Mucosa of rectum (tissue), 2 donors: ENCODE measurements around the gene TGM5.

Experiments
- H3K27ac ChIP-seq, 2 donors: one replicate each; pipeline ENCODE4 v1.7.0; 2013; ENCODE audit warnings: inconsistent platforms in 2 of 2, low read depth in 2 of 2, low read length in 2 of 2
- H3K27me3 ChIP-seq, 2 donors: one replicate each; pipeline ENCODE4 v1.7.0; 2013; ENCODE audit warnings: low read length in 2 of 2; ENCODE audit not compliant: control insufficient read depth in 2 of 2, insufficient read depth in 2 of 2
- H3K36me3 ChIP-seq, 2 donors: one replicate each; pipeline ENCODE4 v1.7.0; 2013; ENCODE audit warnings: low read length in 2 of 2; ENCODE audit not compliant: control insufficient read depth in 2 of 2, insufficient read depth in 2 of 2
- H3K4me1 ChIP-seq, 2 donors: one replicate each; pipeline ENCODE4 v1.7.0; 2013; ENCODE audit warnings: low read length in 2 of 2, mild to moderate bottlenecking in 1 of 2; ENCODE audit not compliant: control insufficient read depth in 2 of 2, insufficient read depth in 2 of 2
- H3K4me3 ChIP-seq, 2 donors: one replicate each; pipeline ENCODE4 v1.7.0; 2013; ENCODE audit warnings: low read length in 2 of 2
- H3K9ac ChIP-seq, 2 donors: one replicate each; pipeline ENCODE4 v1.7.0; 2013; ENCODE audit warnings: low read length in 2 of 2, low read depth in 1 of 2, mild to moderate bottlenecking in 1 of 2
- H3K9me3 ChIP-seq, 2 donors: one replicate each; pipeline ENCODE4 v1.7.0; 2013; ENCODE audit warnings: low read length in 2 of 2; ENCODE audit not compliant: control insufficient read depth in 2 of 2
- donor health status: healthy.
- donor health status: Normal muscosa, but diverticular disease.

TGM5 gene, protein sequence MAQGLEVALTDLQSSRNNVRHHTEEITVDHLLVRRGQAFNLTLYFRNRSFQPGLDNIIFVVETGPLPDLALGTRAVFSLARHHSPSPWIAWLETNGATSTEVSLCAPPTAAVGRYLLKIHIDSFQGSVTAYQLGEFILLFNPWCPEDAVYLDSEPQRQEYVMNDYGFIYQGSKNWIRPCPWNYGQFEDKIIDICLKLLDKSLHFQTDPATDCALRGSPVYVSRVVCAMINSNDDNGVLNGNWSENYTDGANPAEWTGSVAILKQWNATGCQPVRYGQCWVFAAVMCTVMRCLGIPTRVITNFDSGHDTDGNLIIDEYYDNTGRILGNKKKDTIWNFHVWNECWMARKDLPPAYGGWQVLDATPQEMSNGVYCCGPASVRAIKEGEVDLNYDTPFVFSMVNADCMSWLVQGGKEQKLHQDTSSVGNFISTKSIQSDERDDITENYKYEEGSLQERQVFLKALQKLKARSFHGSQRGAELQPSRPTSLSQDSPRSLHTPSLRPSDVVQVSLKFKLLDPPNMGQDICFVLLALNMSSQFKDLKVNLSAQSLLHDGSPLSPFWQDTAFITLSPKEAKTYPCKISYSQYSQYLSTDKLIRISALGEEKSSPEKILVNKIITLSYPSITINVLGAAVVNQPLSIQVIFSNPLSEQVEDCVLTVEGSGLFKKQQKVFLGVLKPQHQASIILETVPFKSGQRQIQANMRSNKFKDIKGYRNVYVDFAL

DNA sequence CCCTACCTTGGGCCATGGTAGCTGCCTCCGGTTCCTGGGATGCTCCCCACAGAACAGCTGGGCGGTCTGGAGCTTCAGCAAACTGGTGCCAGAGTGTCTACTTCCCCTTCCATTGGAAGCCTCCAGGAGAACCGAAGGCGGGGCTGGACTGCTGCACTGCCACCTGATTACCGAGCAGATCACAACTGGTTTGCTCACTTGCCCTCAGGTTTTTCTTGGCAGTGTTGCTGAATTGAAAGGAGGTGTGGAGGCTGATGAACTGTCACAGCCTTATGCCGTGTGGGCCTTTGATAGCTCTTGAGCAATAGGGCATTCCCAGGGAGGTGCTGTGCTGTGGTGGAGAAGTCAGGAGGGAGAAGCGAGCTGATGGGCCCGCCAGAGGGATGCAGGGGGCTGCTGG lies at the start of gene TGM5:
Gene TGM5, minus strand, starts transcription at position 95 of the 400 bp plus-strand sequence. Its CDS starts 79 bp downstream, at position 16.
- no peaks in the 10 kb centered on the region for H3K36me3 ChIP-seq
- no peaks in the 10 kb centered on the region for H3K4me1 ChIP-seq
- no peak within 1 kb of the TSS for H3K4me3 ChIP-seq
- no peaks in the 10 kb centered on the region for H3K9me3 ChIP-seq
- no peak within 1 kb of the TSS for H3K9ac ChIP-seq
- peaks cover 0 to 5% of the 10 kb centered on the region in 2 donors for H3K27me3 ChIP-seq
- no peak within 1 kb of the TSS for H3K27ac ChIP-seq

GRCh38 chr15:43314171-43314570 lies 47.4 kb upstream of the TGM5 start:
- no peaks in the 10 kb centered on the region for H3K4me1 ChIP-seq
- H3K27ac ChIP-seq: no peak overlapping the region
- H3K9ac ChIP-seq: no peak overlapping the region
- H3K4me3 ChIP-seq: no peak overlapping the region
- H3K27me3 ChIP-seq: peaks cover 0 to 5% of the 10 kb centered on the region in 2 donors
- H3K36me3 ChIP-seq: no peaks in the 10 kb centered on the region
- no peaks in the 10 kb centered on the region for H3K9me3 ChIP-seq

- H3K36me3 ChIP-seq: no peaks in the 10 kb centered on the region
- no peaks in the 10 kb centered on the region for H3K9me3 ChIP-seq
- H3K27me3 ChIP-seq: peaks cover 0 to 5% of the 10 kb centered on the region in 2 donors
- no peak overlapping the region for H3K4me3 ChIP-seq
- H3K27ac ChIP-seq: no peak overlapping the region
- H3K4me1 ChIP-seq: no peaks in the 10 kb centered on the region
- H3K9ac ChIP-seq: no peak overlapping the region
Observed at GRCh38 chr15:43312378-43312777, 45.6 kb upstream of the TGM5 start.

DNA sequence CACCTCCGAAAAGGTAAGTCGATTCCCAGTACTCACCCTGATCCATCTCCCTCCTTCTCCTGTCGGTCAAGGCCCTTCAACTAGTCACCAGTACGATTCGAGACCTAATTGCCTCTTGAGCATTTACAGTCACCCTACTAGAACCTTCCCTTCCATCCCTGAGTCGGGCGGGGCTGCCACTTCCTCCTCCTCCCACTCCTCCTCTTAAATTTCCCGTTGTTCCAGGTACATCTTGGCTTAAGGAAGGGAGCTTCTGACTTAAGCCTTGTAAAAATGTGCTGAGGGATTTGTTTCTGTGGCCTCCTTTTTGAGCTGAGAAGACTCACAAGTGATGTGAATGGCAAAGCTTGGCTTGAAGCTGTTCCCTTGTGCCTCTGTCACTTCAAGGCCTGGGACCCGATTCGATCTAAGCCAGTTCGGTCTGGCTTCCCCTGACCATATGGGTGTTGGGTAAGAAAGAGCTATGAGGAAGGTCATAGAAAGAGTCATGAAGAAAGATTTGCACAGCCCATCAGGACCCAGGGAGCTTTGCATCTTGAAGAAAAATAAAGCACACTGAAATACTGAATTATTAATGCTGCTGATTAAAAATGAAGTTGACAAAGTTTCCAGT lies 35.6 kb upstream of the TGM5 start, which contains the start of gene TGM7:
Gene TGM7, minus strand, starts transcription at position 51 of the 613 bp plus-strand sequence.
- Histone ChIP-seq H3K4me3 (no peak within 1 kb of the TSS), H3K9ac (no peak within 1 kb of the TSS), H3K9me3 (no peaks in the 10 kb centered on the region), H3K27ac (no peak within 1 kb of the TSS), H3K36me3 (no peaks in the 10 kb centered on the region), H3K4me1 (no peaks in the 10 kb centered on the region), H3K27me3 (peaks cover 0 to 7% of the 10 kb centered on the region in 2 donors)

DNA sequence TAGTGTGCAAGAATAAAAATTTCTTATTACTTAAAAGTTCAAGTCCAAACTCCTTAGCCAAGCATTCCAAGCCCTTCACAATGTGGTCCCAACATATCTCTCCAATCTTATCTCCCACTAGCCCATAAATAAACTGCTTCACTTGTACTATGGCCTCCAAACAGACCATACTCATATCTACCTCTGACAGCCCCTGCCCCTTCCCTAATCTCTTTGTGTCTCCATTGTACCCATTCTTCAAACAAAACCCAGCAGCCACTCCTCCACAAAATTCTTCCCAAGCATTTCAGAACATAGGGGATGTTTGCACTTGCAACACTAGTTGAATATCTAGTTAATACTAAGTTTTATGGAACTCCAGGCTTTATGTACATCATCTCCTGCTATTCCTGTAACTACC lies 33.2 kb upstream of the TGM5 start:
- Histone ChIP-seq H3K9me3 (no peaks in the 10 kb centered on the region), H3K27ac (no peak overlapping the region), H3K9ac (no peak overlapping the region), H3K4me1 (no peaks in the 10 kb centered on the region), H3K36me3 (no peaks in the 10 kb centered on the region), H3K27me3 (peaks cover 1 to 4% of the 10 kb centered on the region in 2 donors), H3K4me3 (no peak overlapping the region)

GRCh38 chr15:43299411-43299810 lies 32.7 kb upstream of the TGM5 start:
- Histone ChIP-seq H3K9me3 (no peaks in the 10 kb centered on the region), H3K27me3 (peaks cover 4 to 5% of the 10 kb centered on the region in 2 donors), H3K4me1 (no peaks in the 10 kb centered on the region), H3K27ac (no peak overlapping the region), H3K36me3 (no peaks in the 10 kb centered on the region), H3K9ac (no peak overlapping the region), H3K4me3 (no peak overlapping the region)

DNA sequence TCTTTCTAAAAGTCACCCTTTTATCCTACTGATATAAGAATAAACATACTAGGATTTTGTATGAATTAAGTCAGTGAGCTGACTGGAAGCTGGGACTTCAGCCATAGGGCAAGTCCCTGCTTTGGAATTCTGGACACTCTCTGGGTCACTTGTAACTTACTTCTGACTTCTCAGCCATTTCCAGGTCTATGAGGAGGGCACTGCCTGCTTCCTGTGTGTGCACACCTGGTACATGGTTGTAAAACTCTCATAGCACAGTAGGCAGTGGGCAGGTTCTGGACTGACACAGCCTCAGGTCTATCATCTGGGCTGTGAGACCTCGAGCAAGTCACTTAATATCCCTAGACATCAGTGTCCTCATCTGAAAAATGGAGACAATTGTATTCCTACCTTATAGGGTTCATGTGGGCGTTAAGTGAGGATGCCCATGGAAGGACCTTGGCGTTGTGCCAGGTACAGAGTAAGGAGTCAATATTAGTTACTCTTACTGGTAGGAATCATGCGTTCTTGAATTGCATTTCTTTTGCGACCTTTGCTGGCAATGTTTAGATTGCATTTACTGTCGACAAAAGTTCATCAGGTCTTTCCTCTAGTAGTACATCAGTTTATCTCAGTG lies 27.5 kb upstream of the TGM5 start:
- Histone ChIP-seq H3K4me3 (no peak overlapping the region), H3K27ac (no peak overlapping the region), H3K9me3 (no peaks in the 10 kb centered on the region), H3K36me3 (no peaks in the 10 kb centered on the region), H3K9ac (no peak overlapping the region), H3K4me1 (no peaks in the 10 kb centered on the region), H3K27me3 (peaks cover 11 to 15% of the 10 kb centered on the region in 2 donors)

DNA sequence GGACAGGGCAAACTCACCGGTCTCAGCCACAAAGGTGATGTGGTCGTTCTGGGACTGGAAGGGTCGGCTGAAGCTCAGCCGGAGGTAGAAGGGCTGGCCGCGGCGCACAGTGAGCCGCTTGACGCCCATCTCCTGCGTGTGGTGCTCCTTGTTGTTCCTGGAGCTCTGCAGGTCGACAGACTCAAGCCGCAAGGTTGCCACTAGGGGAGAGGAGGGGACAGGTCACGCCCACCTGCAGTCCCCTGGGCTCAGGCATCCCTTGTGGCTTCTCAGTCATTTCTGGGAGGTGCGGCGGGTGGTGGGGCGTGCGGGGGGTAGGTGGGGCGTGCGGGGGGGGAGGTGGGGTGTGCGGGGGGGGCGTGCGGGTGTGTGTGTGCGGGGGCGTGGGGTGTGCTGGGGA lies 26.7 kb upstream of the TGM5 start:
- Histone ChIP-seq H3K4me1 (no peaks in the 10 kb centered on the region), H3K27me3 (peaks cover 9 to 15% of the 10 kb centered on the region in 2 donors), H3K4me3 (no peak overlapping the region), H3K36me3 (no peaks in the 10 kb centered on the region), H3K9me3 (no peaks in the 10 kb centered on the region), H3K9ac (no peak overlapping the region), H3K27ac (no peak overlapping the region)

- no peak overlapping the region for H3K27ac ChIP-seq
- H3K9me3 ChIP-seq: no peaks in the 10 kb centered on the region
- H3K9ac ChIP-seq: no peak overlapping the region
- no peaks in the 10 kb centered on the region for H3K36me3 ChIP-seq
- H3K4me3 ChIP-seq: no peak overlapping the region
- H3K27me3 ChIP-seq: peaks cover 9 to 15% of the 10 kb centered on the region in 2 donors
- H3K4me1 ChIP-seq: no peaks in the 10 kb centered on the region
Observed at GRCh38 chr15:43292375-43293078, 25.8 kb upstream of the TGM5 start.
